ENCODE data around the gene FGF23. TPM values are rescaled to one million over a fixed set of nuclear protein-coding genes. Genes with fewer than 3 reads are reported as not detected.

The FGF23 gene
- total RNA-seq, 2 experiments from 2014 or later: not detected

GRCh38 chr12:4418913-4419312 lies 39.4 kb upstream of the FGF23 start:
- ATAC-seq (ENCODE audit: poor library complexity) (no peak), DNase-seq (no peak)
- H3K27ac Mint-ChIP-seq: no peak overlapping the region
- H3K9me3 ChIP-seq (ENCODE audit: control insufficient read depth in 1 of 2, insufficient read depth in 1 of 2, low read length in 2 of 2): no peaks in the 10 kb centered on the region
- TF ChIP-seq, protein P1, sequence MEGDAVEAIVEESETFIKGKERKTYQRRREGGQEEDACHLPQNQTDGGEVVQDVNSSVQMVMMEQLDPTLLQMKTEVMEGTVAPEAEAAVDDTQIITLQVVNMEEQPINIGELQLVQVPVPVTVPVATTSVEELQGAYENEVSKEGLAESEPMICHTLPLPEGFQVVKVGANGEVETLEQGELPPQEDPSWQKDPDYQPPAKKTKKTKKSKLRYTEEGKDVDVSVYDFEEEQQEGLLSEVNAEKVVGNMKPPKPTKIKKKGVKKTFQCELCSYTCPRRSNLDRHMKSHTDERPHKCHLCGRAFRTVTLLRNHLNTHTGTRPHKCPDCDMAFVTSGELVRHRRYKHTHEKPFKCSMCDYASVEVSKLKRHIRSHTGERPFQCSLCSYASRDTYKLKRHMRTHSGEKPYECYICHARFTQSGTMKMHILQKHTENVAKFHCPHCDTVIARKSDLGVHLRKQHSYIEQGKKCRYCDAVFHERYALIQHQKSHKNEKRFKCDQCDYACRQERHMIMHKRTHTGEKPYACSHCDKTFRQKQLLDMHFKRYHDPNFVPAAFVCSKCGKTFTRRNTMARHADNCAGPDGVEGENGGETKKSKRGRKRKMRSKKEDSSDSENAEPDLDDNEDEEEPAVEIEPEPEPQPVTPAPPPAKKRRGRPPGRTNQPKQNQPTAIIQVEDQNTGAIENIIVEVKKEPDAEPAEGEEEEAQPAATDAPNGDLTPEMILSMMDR (IDR thresholded peaks at IDR 0.05): no peak
- peaks cover 3 to 10% of the 10 kb centered on the region in 2 experiments for H3K27me3 ChIP-seq (ENCODE audit: control insufficient read depth in 1 of 2, insufficient read depth in 2 of 2, low read length in 2 of 2)
- peaks cover 5% of the 10 kb centered on the region for H3K4me1 ChIP-seq (ENCODE audit: insufficient read depth, low read length)
- no peak overlapping the region for H3K27ac ChIP-seq (ENCODE audit: low read depth in 1 of 2, low read length in 2 of 2)
- peaks cover 10% of the 10 kb centered on the region for H3K4me1 Mint-ChIP-seq (ENCODE audit: low read depth)
- H3K36me3 Mint-ChIP-seq (ENCODE audit: low read depth): no peaks in the 10 kb centered on the region
- H3K36me3 ChIP-seq (ENCODE audit: insufficient read depth, low read length): no peaks in the 10 kb centered on the region
- no peaks in the 10 kb centered on the region for H3K9me3 Mint-ChIP-seq
- ChIA-PET POLR2A (no interaction called here), CTCF (no interaction called here)
- H3K4me3 Mint-ChIP-seq: no peak overlapping the region
- H3K27me3 Mint-ChIP-seq: peaks cover 26% of the 10 kb centered on the region
- no peak overlapping the region for H3K4me3 ChIP-seq (ENCODE audit: low read length)
- intact Hi-C loops (cut with DNase I, micrococcal nuclease): no loop called here

DNA sequence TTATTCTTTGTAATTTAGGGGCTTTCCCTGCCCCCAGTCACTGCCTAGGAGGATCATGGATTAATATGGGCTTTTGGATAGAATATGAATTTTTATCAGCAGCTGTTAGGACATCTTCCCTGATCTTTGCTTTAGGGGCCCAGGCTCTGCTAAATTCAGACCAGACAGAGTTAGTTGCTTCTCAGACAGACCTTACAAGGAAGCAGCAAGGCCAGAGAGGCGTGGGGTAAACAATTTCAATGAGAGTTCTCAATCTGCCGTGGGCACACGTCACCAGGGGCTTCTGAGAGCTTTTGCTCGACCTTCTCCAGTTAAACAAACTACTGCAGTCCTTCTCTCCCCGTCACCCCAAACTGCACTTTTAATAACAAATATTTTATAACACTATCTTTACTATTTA lies 38.4 kb upstream of the FGF23 start:
- ATAC-seq (ENCODE audit: poor library complexity): no peak
- TF ChIP-seq, protein P1 (IDR thresholded peaks at IDR 0.05): no peak
- POLR2A ChIA-PET: no interaction called here
- Mint-ChIP-seq H3K27me3 (peaks cover 26% of the 10 kb centered on the region), H3K27ac (no peak overlapping the region), H3K4me3 (no peak overlapping the region), H3K4me1 (ENCODE audit: low read depth) (peaks cover 10% of the 10 kb centered on the region), H3K36me3 (ENCODE audit: low read depth) (no peaks in the 10 kb centered on the region), H3K9me3 (no peaks in the 10 kb centered on the region)
- Histone ChIP-seq H3K9me3 (ENCODE audit: control insufficient read depth in 1 of 2, insufficient read depth in 1 of 2, low read length in 2 of 2) (no peaks in the 10 kb centered on the region), H3K27me3 (ENCODE audit: control insufficient read depth in 1 of 2, insufficient read depth in 2 of 2, low read length in 2 of 2) (peaks cover 3 to 10% of the 10 kb centered on the region in 2 experiments), H3K36me3 (ENCODE audit: insufficient read depth, low read length) (no peaks in the 10 kb centered on the region), H3K4me3 (ENCODE audit: low read length) (no peak overlapping the region), H3K4me1 (ENCODE audit: insufficient read depth, low read length) (peaks cover 5% of the 10 kb centered on the region), H3K27ac (ENCODE audit: low read depth in 1 of 2, low read length in 2 of 2) (no peak overlapping the region)
- no peak for DNase-seq
- intact Hi-C loops (cut with DNase I, micrococcal nuclease): no loop called here
- CTCF ChIA-PET: no interaction called here

DNA sequence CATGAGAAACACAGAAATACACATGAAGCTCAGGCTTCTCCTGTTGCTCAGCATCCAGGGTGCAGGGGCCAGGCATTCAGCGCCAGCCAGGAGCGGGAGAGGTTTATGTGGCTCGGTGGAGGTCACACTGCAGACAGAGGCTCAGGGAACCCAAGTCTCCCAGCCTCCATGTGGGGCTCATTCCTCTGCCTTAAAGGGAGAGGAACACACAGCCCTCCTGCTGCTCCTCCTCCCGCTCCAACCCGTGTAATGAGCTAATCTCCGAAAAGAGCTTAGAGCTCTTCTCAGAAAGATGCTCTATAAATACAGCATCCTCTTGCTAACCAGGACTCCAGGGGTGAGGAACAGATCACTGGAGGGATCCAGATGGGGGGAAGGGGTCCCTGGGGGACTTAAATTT lies 37.9 kb upstream of the FGF23 start:
- intact Hi-C loops (cut with DNase I, micrococcal nuclease): no loop called here
- TF ChIP-seq, protein P1 (IDR thresholded peaks at IDR 0.05): no peak
- H3K9me3 Mint-ChIP-seq: no peaks in the 10 kb centered on the region
- Histone ChIP-seq H3K4me3 (ENCODE audit: low read length) (no peak overlapping the region), H3K4me1 (ENCODE audit: insufficient read depth, low read length) (peaks cover 5% of the 10 kb centered on the region), H3K9me3 (ENCODE audit: control insufficient read depth in 1 of 2, insufficient read depth in 1 of 2, low read length in 2 of 2) (no peaks in the 10 kb centered on the region), H3K36me3 (ENCODE audit: insufficient read depth, low read length) (no peaks in the 10 kb centered on the region), H3K27ac (ENCODE audit: low read depth in 1 of 2, low read length in 2 of 2) (no peak overlapping the region), H3K27me3 (ENCODE audit: control insufficient read depth in 1 of 2, insufficient read depth in 2 of 2, low read length in 2 of 2) (peaks cover 3 to 10% of the 10 kb centered on the region in 2 experiments)
- DNase-seq (no peak), ATAC-seq (ENCODE audit: poor library complexity) (no peak)
- ChIA-PET CTCF (no interaction called here), POLR2A (no interaction called here)
- H3K27me3 Mint-ChIP-seq: peaks cover 26% of the 10 kb centered on the region
- peaks cover 10% of the 10 kb centered on the region for H3K4me1 Mint-ChIP-seq (ENCODE audit: low read depth)
- H3K27ac Mint-ChIP-seq: no peak overlapping the region
- no peaks in the 10 kb centered on the region for H3K36me3 Mint-ChIP-seq (ENCODE audit: low read depth)
- H3K4me3 Mint-ChIP-seq: no peak overlapping the region

Data from CD4-positive, alpha-beta T cell (primary cell).